Measurements from ENCODE around the gene SKI.

- TF ChIP-seq CTCF (conservative IDR thresholded peaks at IDR 0.05; ENCODE audit: low read length) (no peak), EZH2phosphoT487 (IDR thresholded peaks at IDR 0.05; ENCODE audit: borderline replicate concordance, low read depth, low read length) (no peak)
Measured at GRCh38 chr1:2269922-2270259, 41.8 kb downstream of the SKI start.

Measured in OCI-LY7 (cell line).